ENCODE results near the gene PKN1.

GRCh38 chr19:14446336-14447036 is 13.4 kb downstream of the PKN1 start:
- TF ChIP-seq CTCF (conservative IDR thresholded peaks at IDR 0.05) (no peak), EZH2 (IDR thresholded peaks at IDR 0.05; ENCODE audit: low read depth) (no peak)

All from PC-9 (cell line).